GM21737 (cell line): ENCODE results near the gene RND3.

Experiments used
- ATAC-seq: cut with Tn5 transposase; IDR thresholded peaks from one replicate; pipeline ENCODE4 v1.9.1; 2021; ENCODE audit warnings: mild to moderate bottlenecking, moderate library complexity; ENCODE audit not compliant: unreplicated experiment

The RND3 gene

DNA sequence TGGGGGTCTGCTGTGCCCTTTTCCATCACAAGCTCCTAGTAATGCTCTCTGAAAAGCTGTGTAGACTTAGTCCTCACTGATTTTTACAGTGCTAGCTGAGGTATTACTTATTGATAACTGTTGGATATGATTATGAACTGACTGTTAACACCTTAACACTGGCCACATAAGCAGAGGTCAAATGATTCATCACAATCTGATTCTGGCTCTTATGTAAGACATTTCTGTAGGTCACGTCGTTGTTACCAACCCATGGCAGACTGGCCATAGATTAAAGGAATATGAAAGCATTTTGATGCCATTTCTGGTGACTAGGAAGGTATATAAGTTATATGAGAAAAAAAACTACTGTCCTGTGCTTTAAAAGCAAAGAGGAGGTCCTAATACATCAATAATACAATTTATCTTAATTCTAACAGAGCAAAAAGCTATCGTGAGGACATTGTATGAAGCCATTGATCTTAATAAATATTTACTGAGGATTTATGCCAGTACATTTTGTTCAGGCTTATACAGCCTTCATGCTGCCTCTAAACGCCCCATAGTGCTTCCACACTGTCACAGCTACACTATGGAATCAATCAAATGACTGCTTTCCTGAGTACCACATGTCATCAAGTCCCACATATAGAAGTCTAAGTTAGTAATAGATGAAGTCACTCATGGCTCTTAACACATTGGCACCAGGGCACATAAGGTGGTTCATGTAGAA, 6.9 kb upstream of the RND3 start:
- no peak for ATAC-seq

DNA sequence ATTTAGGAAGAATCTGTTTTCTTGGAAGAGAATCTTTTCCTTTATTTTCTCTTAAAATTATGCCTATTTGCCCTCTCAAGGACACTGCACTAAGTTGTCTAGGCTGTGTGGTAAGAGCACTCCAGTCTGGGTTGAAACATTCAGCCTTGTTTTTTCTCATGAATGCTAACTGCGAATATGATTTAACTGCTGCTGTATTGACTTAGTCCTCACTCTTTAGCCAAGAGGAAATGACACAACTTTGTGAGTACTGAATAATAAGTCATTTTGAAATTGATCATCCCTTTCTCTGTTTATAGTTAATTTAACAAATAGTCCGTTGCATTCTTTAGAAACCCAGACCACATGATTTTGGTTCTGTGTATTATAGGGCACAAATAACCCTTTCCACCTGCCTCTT, 4.5 kb upstream of the RND3 start:
- no peak for ATAC-seq

GRCh38 chr2:150491430-150491829, 4.0 kb upstream of the RND3 start:
- ATAC-seq, result no peak

- no peak for ATAC-seq
Measured at GRCh38 chr2:150490466-150490865, 3.0 kb upstream of the RND3 start.

- ATAC-seq, result no peak
Measured at GRCh38 chr2:150486539-150487484, 655 bp downstream of the RND3 start.

DNA sequence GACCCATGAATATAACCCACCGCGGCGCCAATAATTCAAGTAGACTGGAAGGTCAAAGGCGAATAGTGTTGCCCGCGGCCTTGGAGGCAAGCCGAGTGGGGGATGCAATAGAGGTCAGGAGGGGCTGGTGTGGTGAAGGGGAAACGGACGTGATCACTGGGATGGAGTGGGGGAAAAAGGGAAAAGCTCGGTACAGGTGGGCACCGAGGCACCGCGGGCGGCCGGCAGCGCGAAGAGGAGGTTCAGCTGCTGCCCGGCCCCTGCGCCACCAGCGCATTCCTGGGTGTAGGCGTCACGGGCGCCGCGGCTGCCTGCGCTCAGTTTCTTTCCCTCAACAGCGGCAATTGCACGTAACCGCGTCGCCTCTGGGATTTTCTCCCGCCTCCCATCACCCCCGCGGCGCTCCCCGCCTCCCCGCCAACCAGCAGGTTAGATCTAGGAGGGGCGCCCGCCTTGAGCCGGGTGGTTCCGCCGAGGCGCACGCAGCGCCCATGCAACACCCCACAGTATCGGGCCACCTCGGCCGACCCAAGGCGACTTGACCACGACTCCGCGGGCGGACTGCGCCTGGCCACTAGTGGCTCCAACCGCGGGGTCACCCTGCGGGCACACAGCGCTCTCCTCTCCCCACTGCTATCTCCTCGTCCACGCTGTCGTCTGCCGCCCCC, 1.5 kb downstream of the RND3 start:
- ATAC-seq, result no peak

DNA sequence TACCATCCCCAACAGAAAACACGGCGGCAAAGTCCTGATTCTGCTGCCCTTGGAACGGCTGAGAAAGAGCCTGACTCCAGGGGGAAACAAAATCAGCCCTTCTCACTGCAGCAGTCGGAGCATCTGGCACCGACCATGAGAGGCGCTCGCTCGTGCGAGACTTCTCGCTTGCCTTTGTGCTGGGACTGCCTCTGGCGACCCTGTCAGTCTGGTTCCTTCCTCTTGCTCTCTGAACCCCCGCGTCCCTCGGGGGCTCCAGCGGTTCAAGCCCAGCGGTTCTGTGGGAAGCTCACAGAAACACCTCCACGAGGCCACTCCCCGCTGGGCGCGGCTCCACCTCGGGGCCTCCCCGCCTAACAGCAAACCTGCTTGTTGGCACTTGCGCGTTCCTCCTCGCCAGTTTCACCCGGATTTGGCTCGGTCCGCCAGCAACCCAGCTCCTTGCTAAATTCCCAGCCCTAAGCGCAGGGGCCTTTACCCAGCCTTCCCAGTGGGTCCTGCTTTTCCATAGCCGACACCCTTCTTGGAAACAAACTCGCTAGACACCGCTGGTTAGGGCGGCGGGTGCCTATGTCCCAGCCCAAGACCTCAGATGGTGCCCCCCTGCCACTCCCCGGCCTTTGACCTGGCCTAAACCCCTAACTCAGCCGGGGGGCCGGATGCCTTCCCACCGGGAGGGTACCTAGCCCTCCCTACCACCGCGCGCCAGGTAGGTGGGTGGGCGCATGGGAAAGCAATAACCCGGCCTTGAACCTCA, 2.2 kb downstream of the RND3 start:
- no peak for ATAC-seq

- no peak for ATAC-seq
Measured at GRCh38 chr2:150484461-150485021, 2.9 kb downstream of the RND3 start.

GRCh38 chr2:150484006-150484405, 3.5 kb downstream of the RND3 start:
- ATAC-seq, result no peak

GRCh38 chr2:150483532-150483931, 3.9 kb downstream of the RND3 start:
- ATAC-seq, result no peak

GRCh38 chr2:150482667-150483400, 4.6 kb downstream of the RND3 start:
- ATAC-seq, result no peak

DNA sequence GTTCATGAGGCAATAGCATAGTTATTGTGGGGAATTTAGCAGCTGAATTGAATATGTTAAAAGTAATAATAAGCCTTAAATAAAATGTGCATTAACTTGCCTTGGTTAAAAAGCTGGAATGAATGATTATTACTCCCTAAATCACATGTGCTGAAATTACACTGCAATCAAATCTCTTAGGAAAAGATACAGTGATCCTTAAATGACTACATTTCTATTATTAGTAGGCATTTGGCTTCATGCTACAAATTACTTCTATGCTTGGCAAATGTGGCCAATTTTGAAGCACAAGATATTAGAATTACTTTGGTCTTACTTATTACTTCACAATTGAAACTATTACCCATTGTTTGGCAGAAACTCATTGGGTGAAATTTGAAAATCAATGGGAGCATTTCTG, 5.4 kb downstream of the RND3 start:
- no peak for ATAC-seq

GRCh38 chr2:150480971-150481830, 6.3 kb downstream of the RND3 start:
- ATAC-seq, result no peak

DNA sequence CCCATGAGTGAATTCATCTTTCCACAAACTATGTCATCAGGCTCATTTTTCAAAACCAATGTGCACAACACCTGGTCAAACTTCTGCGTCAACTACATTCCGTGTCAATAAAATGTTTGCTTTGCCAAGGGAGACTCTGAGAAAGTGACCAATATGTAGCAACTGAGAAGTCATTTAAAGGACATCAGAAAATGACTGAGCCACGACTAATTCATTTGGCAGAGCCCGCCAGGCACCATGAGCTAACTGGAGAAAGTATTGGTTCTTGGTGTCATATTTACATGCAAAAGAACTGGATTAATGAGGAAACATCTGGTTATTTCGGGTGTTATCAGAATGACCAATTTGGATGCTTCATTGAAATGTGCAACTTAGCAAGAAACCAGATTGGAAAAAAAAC, 7.2 kb downstream of the RND3 start:
- ATAC-seq, result no peak

- no peak for ATAC-seq
Measured at GRCh38 chr2:150479075-150479915, 8.2 kb downstream of the RND3 start.

- ATAC-seq, result no peak
Measured at GRCh38 chr2:150478200-150478974, 9.1 kb downstream of the RND3 start.

DNA sequence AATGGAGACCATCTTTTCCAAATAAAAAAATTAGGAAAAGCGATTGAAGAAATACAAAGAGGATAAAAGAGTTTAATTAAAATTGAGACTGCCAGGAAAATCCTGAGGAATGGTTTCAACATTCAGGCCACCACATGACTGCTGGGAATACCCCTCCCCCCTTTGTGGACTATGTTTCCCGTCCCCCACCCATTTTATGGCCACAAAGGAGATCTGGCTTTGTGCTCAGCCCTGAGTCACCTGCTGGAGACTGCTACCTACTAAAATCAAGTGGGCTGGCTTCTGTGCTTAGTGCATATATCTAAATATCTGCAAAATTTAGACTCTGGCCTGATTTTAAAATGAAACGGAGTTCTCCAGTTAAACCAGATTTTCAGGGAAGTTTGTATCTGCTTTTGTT, 10.1 kb downstream of the RND3 start:
- no peak for ATAC-seq
